HG03066 (cell line): ENCODE results near the gene SMIM7.

Experiments used
- ATAC-seq: cut with Tn5 transposase; IDR thresholded peaks from one replicate; pipeline ENCODE4 v1.9.1; 2021; ENCODE audit warnings: low read depth; ENCODE audit not compliant: unreplicated experiment

The SMIM7 gene

DNA sequence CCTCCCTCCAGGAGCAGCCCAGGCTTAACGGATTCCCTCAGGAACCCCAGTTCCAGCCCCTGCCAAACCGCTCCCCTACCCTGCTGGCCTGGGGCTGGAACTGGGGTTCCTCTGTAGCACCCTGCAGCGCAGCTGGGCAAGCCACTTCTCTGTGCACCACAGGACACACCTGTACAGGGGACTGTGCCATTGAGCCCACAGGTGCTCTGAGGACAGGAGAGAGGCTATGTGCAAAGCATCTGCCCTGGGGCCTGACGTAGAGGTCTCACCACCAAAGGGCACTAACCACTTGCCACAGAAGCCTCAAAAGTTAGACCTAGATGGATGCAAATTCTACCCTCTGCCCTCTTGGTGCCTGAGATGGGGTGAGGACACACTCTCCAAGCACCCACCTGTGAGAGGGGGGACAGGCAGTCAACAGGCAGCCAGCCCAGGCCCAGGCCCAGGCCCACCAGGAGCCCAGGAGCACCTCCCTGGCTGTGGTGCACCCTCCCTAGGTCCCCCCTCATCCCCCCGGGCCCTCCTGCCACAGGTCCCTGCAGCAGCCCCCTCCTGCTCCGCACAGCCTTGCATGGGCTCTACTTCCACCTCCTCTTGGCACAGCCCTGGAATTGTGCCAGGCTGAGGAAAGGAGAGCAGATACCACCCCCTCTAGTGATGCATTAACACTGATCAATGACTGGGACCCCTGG is 60.1 kb downstream of the SMIM7 start:
- ATAC-seq: no peak

DNA sequence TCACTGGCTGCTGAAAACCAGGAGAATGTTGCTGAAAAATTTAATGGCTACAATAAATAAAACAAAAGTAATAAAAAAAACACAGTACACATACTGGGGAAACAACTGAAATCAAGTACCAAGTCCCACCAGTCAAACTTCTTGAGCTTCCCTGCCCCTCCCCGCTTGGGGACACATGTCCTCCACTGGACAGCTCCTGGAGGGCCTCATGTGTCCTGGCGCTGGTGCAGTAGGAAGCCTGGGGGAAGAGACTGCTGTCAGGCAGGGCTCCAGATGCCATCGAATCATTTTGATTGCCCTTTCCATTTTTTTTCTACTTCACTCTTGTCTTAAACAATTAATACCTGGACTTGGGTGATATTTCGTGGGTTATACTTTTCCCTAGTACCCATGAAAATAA is 61.1 kb downstream of the SMIM7 start:
- no peak for ATAC-seq

DNA sequence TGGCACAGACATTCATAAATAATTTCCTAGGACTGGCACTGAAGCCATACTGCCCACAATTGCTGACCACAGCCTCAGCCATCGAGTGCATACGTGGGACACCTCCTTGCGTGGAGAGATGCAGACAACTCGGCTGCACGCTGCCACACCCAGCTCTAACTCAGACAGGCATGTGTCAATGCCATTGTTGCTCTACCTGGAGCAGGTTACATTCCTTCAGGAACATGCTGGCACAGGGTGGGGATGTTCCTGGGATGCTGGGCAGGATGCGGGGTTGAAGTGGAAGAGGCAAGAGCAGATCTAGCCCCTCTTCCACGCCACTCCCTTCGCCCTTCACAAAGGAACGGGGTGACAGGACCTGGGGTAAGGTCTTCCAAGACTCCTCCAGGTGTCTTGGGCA is 63.5 kb downstream of the SMIM7 start:
- ATAC-seq: no peak
